H1 (cell line): ENCODE results near the gene NEGR1. TPM values are rescaled to one million over a fixed set of nuclear protein-coding genes. Genes with fewer than 3 reads are reported as not detected.

Experiments used
- CTCF ChIA-PET: fragments of 300-600 bp; sonication (Branson Sonifier 250); formaldehyde crosslinking; loops from one replicate; lab custom pipeline; 2021; ENCODE audit not compliant: partially characterized antibody; lab: Charles Lee
- POLR2A ChIA-PET: fragments of 300-600 bp; sonication (Branson Sonifier 250); formaldehyde crosslinking; loops from one replicate; lab custom pipeline; 2021; ENCODE audit warnings: inconsistent platforms; ENCODE audit not compliant: partially characterized antibody; lab: Charles Lee
- DNase-seq, 2 experiments: peaks; one replicate each; pipeline versions ENCODE4 v3.0.0 to v3.0.0-alpha.2; 2010 to 2022; ENCODE audit warnings: low spot score in 2 of 2, low read depth in 1 of 2, mixed read lengths in 1 of 2
- FAIRE-seq: peaks from 2 replicates; lab custom pipeline; 2011; peaks lifted over from hg19 to GRCh38; lab: Jason Lieb, UNC
- H2AFZ ChIP-seq: 2 replicates; pipeline ENCODE4 v1.8.1; 2012; ENCODE audit warnings: low read length, inconsistent platforms
- H2AK5ac ChIP-seq: 2 replicates; pipeline ENCODE4 v1.6.1; 2013; ENCODE audit warnings: low read depth, low read length
- H2BK120ac ChIP-seq: replicated peaks from 2 replicates; pipeline ENCODE3; 2013; ENCODE audit warnings: low read depth, low read length, inconsistent platforms
- H2BK12ac ChIP-seq: 2 replicates; pipeline ENCODE4 v1.6.1; 2013; ENCODE audit warnings: low read depth, low read length
- H2BK15ac ChIP-seq: 2 replicates; pipeline ENCODE4 v1.6.1; 2013; ENCODE audit warnings: low read length
- H2BK20ac ChIP-seq: 2 replicates; pipeline ENCODE4 v1.6.1; 2013; ENCODE audit warnings: low read length
- H2BK5ac ChIP-seq: 2 replicates; pipeline ENCODE4 v1.6.1; 2013; ENCODE audit warnings: low read depth, low read length
- H3K14ac ChIP-seq: 2 replicates; pipeline ENCODE4 v1.6.1; 2013; ENCODE audit warnings: inconsistent platforms; ENCODE audit not compliant: insufficient read length
- H3K18ac ChIP-seq: 2 replicates; pipeline ENCODE4 v1.6.1; 2013; ENCODE audit warnings: low read length; ENCODE audit errors: extremely low read depth
- H3K23ac ChIP-seq: 2 replicates; pipeline ENCODE4 v1.6.1; 2013; ENCODE audit warnings: inconsistent platforms; ENCODE audit not compliant: insufficient read length
- H3K23me2 ChIP-seq: 2 replicates; pipeline ENCODE4 v1.6.1; 2013; ENCODE audit warnings: low read depth, low read length
- H3K27ac ChIP-seq: 2 replicates; pipeline ENCODE4 v1.6.1; 2011; ENCODE audit warnings: low read depth, low read length, inconsistent platforms
- H3K27me3 ChIP-seq, 4 experiments: replicated peaks in 1 of 4; 1 replicate in 1 of 4; 2 replicates in 3 of 4; pipeline versions ENCODE4 v1.6.1 to v1.8.1; 2011 to 2013; ENCODE audit warnings: low read length in 3 of 4, mild to moderate bottlenecking in 3 of 4, inconsistent platforms in 2 of 4, mixed read lengths in 2 of 4, moderate library complexity in 1 of 4; ENCODE audit not compliant: control insufficient read depth in 3 of 4, insufficient read depth in 3 of 4; ENCODE audit errors: extremely low read depth in 1 of 4
- H3K36me3 ChIP-seq, 4 experiments: 2 replicates each; pipeline versions ENCODE4 v1.6.1 to v1.8.1; 2011 to 2013; ENCODE audit warnings: mild to moderate bottlenecking in 4 of 4, low read length in 3 of 4, moderate library complexity in 2 of 4, control low read depth in 1 of 4, inconsistent platforms in 1 of 4; ENCODE audit not compliant: insufficient read depth in 4 of 4, control insufficient read depth in 2 of 4
- H3K4ac ChIP-seq: replicated peaks from 2 replicates; pipeline ENCODE3; 2013; ENCODE audit warnings: low read length, low read depth, mixed read lengths, inconsistent platforms; ENCODE audit not compliant: insufficient read length
- H3K4me1 ChIP-seq, 4 experiments: replicated peaks in 1 of 4; 1 replicate in 1 of 4; 2 replicates in 3 of 4; pipeline versions ENCODE4 v1.6.1 to v1.8.1; 2011 to 2013; ENCODE audit warnings: low read length in 3 of 4, inconsistent platforms in 2 of 4, mixed read lengths in 1 of 4; ENCODE audit not compliant: insufficient read depth in 4 of 4, control insufficient read depth in 3 of 4
- H3K4me2 ChIP-seq, 2 experiments: 2 replicates each; pipeline versions ENCODE4 v1.6.1 to v1.8.1; 2011 to 2013; ENCODE audit warnings: low read depth in 2 of 2, low read length in 2 of 2, control low read depth in 1 of 2, inconsistent platforms in 1 of 2, mild to moderate bottlenecking in 1 of 2; ENCODE audit not compliant: insufficient read depth in 1 of 2
- H3K4me3 ChIP-seq, 4 experiments: fragments of 200-600, 300-600 bp in 1 of 4; sonication (generic), shearing (Covaris generic), sonication (Bioruptor Twin) in 1 of 4; 2 replicates each; pipeline versions ENCODE4 v1.5.1 to v1.8.1; 2011 to 2016; ENCODE audit warnings: low read length in 4 of 4, low read depth in 3 of 4, control low read depth in 2 of 4, inconsistent platforms in 2 of 4, mild to moderate bottlenecking in 2 of 4, mixed read lengths in 1 of 4, moderate library complexity in 1 of 4; ENCODE audit not compliant: insufficient read depth in 2 of 4; ENCODE audit errors: extremely low read depth in 1 of 4
- H3K56ac ChIP-seq: replicated peaks from 2 replicates; pipeline ENCODE3; 2013; ENCODE audit warnings: low read depth, mild to moderate bottlenecking, mixed read lengths, low read length, inconsistent platforms; ENCODE audit not compliant: insufficient read length
- H3K79me1 ChIP-seq: 2 replicates; pipeline ENCODE4 v1.6.1; 2013; ENCODE audit warnings: low read depth, low read length, control low read depth
- H3K79me2 ChIP-seq, 2 experiments: 2 replicates each; pipeline versions ENCODE4 v1.6.1 to v1.8.1; 2012 to 2013; ENCODE audit warnings: low read length in 2 of 2, mild to moderate bottlenecking in 2 of 2, inconsistent platforms in 1 of 2; ENCODE audit not compliant: insufficient read depth in 2 of 2, control insufficient read depth in 1 of 2
- H3K9ac ChIP-seq, 4 experiments: replicated peaks in 1 of 4; 1 replicate in 1 of 4; 2 replicates in 3 of 4; pipeline versions ENCODE4 v1.6.1 to v1.8.1; 2011 to 2013; ENCODE audit warnings: low read depth in 3 of 4, low read length in 3 of 4, control low read depth in 2 of 4, mild to moderate bottlenecking in 2 of 4, moderate library complexity in 2 of 4, inconsistent platforms in 1 of 4; ENCODE audit errors: extremely low read depth in 1 of 4
- H3K9me3 ChIP-seq, 2 experiments: 2 replicates each; pipeline versions ENCODE4 v1.6.1 to v1.8.1; 2012 to 2013; ENCODE audit warnings: mild to moderate bottlenecking in 2 of 2, moderate library complexity in 2 of 2, control low read depth in 1 of 2, inconsistent platforms in 1 of 2, low read depth in 1 of 2, low read length in 1 of 2, mixed read lengths in 1 of 2; ENCODE audit not compliant: insufficient read depth in 2 of 2
- H4K20me1 ChIP-seq, 2 experiments: replicated peaks in 1 of 2; 2 replicates each; pipeline versions ENCODE3 to v1.8.1; 2011 to 2013; ENCODE audit warnings: inconsistent platforms in 2 of 2, low read length in 2 of 2, mild to moderate bottlenecking in 1 of 2; ENCODE audit not compliant: insufficient read depth in 2 of 2, control insufficient read depth in 1 of 2
- H4K5ac ChIP-seq: 2 replicates; pipeline ENCODE4 v1.6.1; 2013; ENCODE audit warnings: low read length, low read depth, mixed read lengths, inconsistent platforms; ENCODE audit not compliant: insufficient read length
- H4K8ac ChIP-seq: 2 replicates; pipeline ENCODE4 v1.8.0; 2013; ENCODE audit warnings: mild to moderate bottlenecking, moderate library complexity, low read length, inconsistent platforms; ENCODE audit not compliant: insufficient read depth; ENCODE audit errors: extremely low read depth
- H4K91ac ChIP-seq: replicated peaks from 2 replicates; pipeline ENCODE3; 2013; ENCODE audit warnings: low read length, mixed read lengths, inconsistent platforms; ENCODE audit not compliant: insufficient read length
- GTF2F1 ChIP-seq: IDR thresholded peaks from 2 replicates; pipeline ENCODE4 v1.6.1; 2012; ENCODE audit warnings: low read depth, low read length, improper control_type of control experiment, borderline replicate concordance
- JUN ChIP-seq: IDR thresholded peaks from 2 replicates; pipeline ENCODE4 v1.6.1; 2011; ENCODE audit warnings: low read depth, mild to moderate bottlenecking, improper control_type of control experiment, low read length
- KDM5A ChIP-seq: fragments of 200-600 bp; IDR thresholded peaks from 2 replicates; pipeline ENCODE4 v1.7.1; 2012; ENCODE audit warnings: mild to moderate bottlenecking, low read length, inconsistent platforms, mixed read lengths
- NRF1 ChIP-seq: IDR thresholded peaks from 2 replicates; pipeline ENCODE4 v1.6.1; 2011; ENCODE audit warnings: mild to moderate bottlenecking, low read depth, low read length, improper control_type of control experiment
- RFX5 ChIP-seq: IDR thresholded peaks from 2 replicates; pipeline ENCODE4 v1.6.1; 2011; ENCODE audit warnings: low read depth, low read length, improper control_type of control experiment, borderline replicate concordance
- RXRA ChIP-seq: IDR thresholded peaks from 2 replicates; pipeline ENCODE4 v1.6.1; 2011; ENCODE audit warnings: low read depth, mild to moderate bottlenecking, low read length, moderate library complexity; ENCODE audit not compliant: insufficient read depth
- SUZ12 ChIP-seq: fragments of 200-600 bp; sonication (generic); IDR thresholded peaks from 2 replicates; pipeline ENCODE4 v1.6.1; 2012; ENCODE audit warnings: mild to moderate bottlenecking, inconsistent platforms, low read length, moderate library complexity, mixed read lengths
- polyA plus RNA-seq, 7 experiments: library from polyadenylated mRNA; depleted of rRNA in 3 of 7; stranded (reverse) in 5 of 7; unstranded in 2 of 7; fragments of >200 nt in 5 of 7; fragments of 200-250 nt in 2 of 7; gene quantifications; 1 replicate in 5 of 7; 2 replicates in 1 of 7; 4 replicates in 1 of 7; pipeline versions ENCODE4 v1.2.1 to v1.2.3, GENCODE V29; 2011 to 2013; ENCODE audit warnings: missing spikeins in 2 of 7, mixed read lengths in 2 of 7
- total RNA-seq: library from RNA; stranded (reverse); fragmentation: NEBNext Ultra II Directional; extraction: Animal tissue kit (Norgen Biotek cat#: 25700); gene quantifications from 2 replicates; pipeline ENCODE4 v1.2.1, GENCODE V29; 2021
- TF ChIP-seq, protein P1 (sequence below), 3 experiments: IDR thresholded peaks; 1 replicate in 2 of 3; 2 replicates in 1 of 3; pipeline versions ENCODE4 v1.5.1 to v1.6.1; 2011; ENCODE audit warnings: low read length in 3 of 3, mild to moderate bottlenecking in 3 of 3, inconsistent platforms in 2 of 3, low read depth in 1 of 3, moderate library complexity in 1 of 3; ENCODE audit not compliant: insufficient read depth in 1 of 3; ENCODE audit errors: control extremely low read depth in 1 of 3

NEGR1 gene
- total and polyA plus RNA-seq, 2 of the 8 experiments (the other 6 are each of a cell fraction or from before 2014, with no cell fraction given) = 0.71 to 1.3 TPM

DNA sequence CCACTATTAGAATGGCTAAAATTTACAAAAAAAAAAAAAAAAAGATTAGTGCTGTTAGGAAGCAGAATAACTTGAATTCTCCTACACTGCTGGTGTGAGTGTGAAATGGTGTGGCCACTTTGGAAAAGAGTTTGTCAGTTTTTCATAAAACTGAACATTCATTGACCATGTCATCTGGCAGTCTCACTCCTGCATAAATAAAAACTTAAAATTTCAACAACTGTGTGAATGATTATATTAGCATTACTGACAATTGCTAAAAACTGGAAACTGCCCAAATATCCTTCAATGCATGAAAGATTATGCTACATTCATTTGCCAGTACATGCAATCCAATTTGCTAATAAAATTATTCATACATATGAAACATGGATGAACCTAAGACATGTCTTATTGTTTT is 570.9 kb downstream of the NEGR1 start:
- Histone ChIP-seq H3K79me1 (no peaks in the 10 kb centered on the region), H3K4me2 (no peak overlapping the region), H2AK5ac (no peak overlapping the region), H3K4me1 (no peaks in the 10 kb centered on the region), H4K5ac (no peak overlapping the region), H2BK15ac (no peak overlapping the region), H3K9me3 (no peaks in the 10 kb centered on the region), H2BK120ac (no peak overlapping the region), H2AFZ (no peak overlapping the region), H3K23me2 (no peaks in the 10 kb centered on the region), H3K23ac (no peak overlapping the region), H3K56ac (no peak overlapping the region), H2BK20ac (no peak overlapping the region), H3K9ac (no peak overlapping the region), H4K8ac (no peak overlapping the region), H3K14ac (no peak overlapping the region), H4K20me1 (no peaks in the 10 kb centered on the region), H3K27me3 (no peaks in the 10 kb centered on the region), H3K36me3 (no peaks in the 10 kb centered on the region), H4K91ac (no peak overlapping the region), H3K79me2 (no peaks in the 10 kb centered on the region), H2BK5ac (no peak overlapping the region), H3K18ac (no peak overlapping the region), H3K4ac (no peak overlapping the region), H3K27ac (no peak overlapping the region), H3K4me3 (no peak overlapping the region), H2BK12ac (no peak overlapping the region)
- POLR2A ChIA-PET = no interaction called here
- CTCF ChIA-PET = no interaction called here
- DNase-seq (no peak), FAIRE-seq (no peak)
- TF ChIP-seq GTF2F1 (no peak), KDM5A (no peak), JUN (no peak), RXRA (no peak), SUZ12 (no peak), RFX5 (no peak), NRF1 (no peak)
- TF ChIP-seq, protein P1, sequence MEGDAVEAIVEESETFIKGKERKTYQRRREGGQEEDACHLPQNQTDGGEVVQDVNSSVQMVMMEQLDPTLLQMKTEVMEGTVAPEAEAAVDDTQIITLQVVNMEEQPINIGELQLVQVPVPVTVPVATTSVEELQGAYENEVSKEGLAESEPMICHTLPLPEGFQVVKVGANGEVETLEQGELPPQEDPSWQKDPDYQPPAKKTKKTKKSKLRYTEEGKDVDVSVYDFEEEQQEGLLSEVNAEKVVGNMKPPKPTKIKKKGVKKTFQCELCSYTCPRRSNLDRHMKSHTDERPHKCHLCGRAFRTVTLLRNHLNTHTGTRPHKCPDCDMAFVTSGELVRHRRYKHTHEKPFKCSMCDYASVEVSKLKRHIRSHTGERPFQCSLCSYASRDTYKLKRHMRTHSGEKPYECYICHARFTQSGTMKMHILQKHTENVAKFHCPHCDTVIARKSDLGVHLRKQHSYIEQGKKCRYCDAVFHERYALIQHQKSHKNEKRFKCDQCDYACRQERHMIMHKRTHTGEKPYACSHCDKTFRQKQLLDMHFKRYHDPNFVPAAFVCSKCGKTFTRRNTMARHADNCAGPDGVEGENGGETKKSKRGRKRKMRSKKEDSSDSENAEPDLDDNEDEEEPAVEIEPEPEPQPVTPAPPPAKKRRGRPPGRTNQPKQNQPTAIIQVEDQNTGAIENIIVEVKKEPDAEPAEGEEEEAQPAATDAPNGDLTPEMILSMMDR (IDR thresholded peaks at IDR 0.05; ENCODE audit: control extremely low read depth in 1 of 3, insufficient read depth in 1 of 3, low read depth in 1 of 3, low read length in 3 of 3) = no peak
